Gastroesophageal sphincter (tissue), 4 donors: ENCODE data around the gene WFIKKN1. TPM values are rescaled to one million over a fixed set of nuclear protein-coding genes. Genes with fewer than 3 reads are reported as not detected.

Source experiments
- ATAC-seq: fragments of 150-250 bp; one replicate; pipeline ENCODE4 v1.9.1; 2016; ENCODE audit warnings: mild to moderate bottlenecking, moderate library complexity
- H3K27ac ChIP-seq, 4 donors: fragments of 200-600 bp; sonication (generic) in 3 of 4; 1 replicate in 3 of 4; 2 replicates in 1 of 4; pipeline ENCODE4 v1.5.1; 2016 to 2019
- H3K27me3 ChIP-seq: fragments of 200-600 bp; sonication (generic); one replicate; pipeline ENCODE4 v1.5.1; 2019
- H3K36me3 ChIP-seq, 2 donors: fragments of 200-600 bp; sonication (generic); one replicate each; pipeline ENCODE4 v1.5.1; 2019; ENCODE audit warnings: control low read depth in 1 of 2
- H3K4me1 ChIP-seq, 3 donors: fragments of 200-600 bp; sonication (generic); 1 replicate in 2 of 3; 2 replicates in 1 of 3; pipeline ENCODE4 v1.5.1; 2016 to 2019; ENCODE audit warnings: control low read depth in 2 of 3
- H3K4me3 ChIP-seq, 2 donors: fragments of 200-600 bp; sonication (generic); one replicate each; pipeline ENCODE4 v1.5.1; 2019; ENCODE audit warnings: mild to moderate bottlenecking in 1 of 2, moderate library complexity in 1 of 2
- H3K9me3 ChIP-seq, 3 donors: fragments of 200-600 bp; sonication (generic); one replicate each; pipeline ENCODE4 v1.5.1; 2017 to 2019; ENCODE audit warnings: control low read depth in 2 of 3
- CTCF ChIP-seq, 4 experiments: fragments of 200-600 bp in 2 of 4; fragments of 450-650 bp in 2 of 4; sonication (generic) in 1 of 4; IDR thresholded peaks; one replicate each; pipeline ENCODE4 v1.5.1; 2017 to 2019; ENCODE audit warnings: antibody characterized with exemption in 4 of 4, mild to moderate bottlenecking in 2 of 4, moderate library complexity in 2 of 4
- EP300 ChIP-seq: sonication (generic); formaldehyde crosslinking; IDR thresholded peaks from one replicate; pipeline ENCODE4 v1.6.1; 2017; ENCODE audit warnings: antibody characterized with exemption, mild to moderate bottlenecking
- POLR2A ChIP-seq, 2 donors: fragments of 450-650 bp; IDR thresholded peaks; one replicate each; pipeline ENCODE4 v1.6.1; 2017; ENCODE audit warnings: antibody characterized with exemption in 2 of 2, mild to moderate bottlenecking in 2 of 2, moderate library complexity in 1 of 2
- POLR2AphosphoS5 ChIP-seq: sonication (generic); formaldehyde crosslinking; IDR thresholded peaks from one replicate; pipeline ENCODE4 v1.6.1; 2017; ENCODE audit warnings: antibody characterized with exemption
- WGBS, 2 donors: methylation state at CpG; one replicate each; pipeline ENCODE4 v1.1.5; 2018; ENCODE audit warnings: low coverage in 1 of 2; 5-methylcytosine and 5-hydroxymethylcytosine counted together
- total RNA-seq, 4 donors: library from RNA; depleted of rRNA; stranded (reverse); fragments of >200 nt; gene quantifications; one replicate each; pipeline ENCODE4 v1.1.0, GENCODE V29; 2016

The WFIKKN1 gene
- total RNA-seq, 4 donors from 2014 or later = 0.17 to 0.93 (median 0.35) TPM; not detected in 1

GRCh38 chr16:598823-599739, 31.7 kb upstream of the WFIKKN1 start:
- TF ChIP-seq EP300 (no peak), POLR2A (IDR thresholded peaks at IDR 0.05) (no peak), CTCF (IDR thresholded peaks at IDR 0.05) (no peak), POLR2AphosphoS5 (no peak)
- Histone ChIP-seq H3K4me3 (no peak overlapping the region), H3K4me1 (peaks cover 0 to 5% (median 0%) of the 10 kb centered on the region in 3 donors), H3K27ac (no peak overlapping the region), H3K9me3 (no peaks in the 10 kb centered on the region), H3K27me3 (no peaks in the 10 kb centered on the region), H3K36me3 (peaks cover 0 to 40% of the 10 kb centered on the region in 2 donors)
- ATAC-seq = no peak
- 97 to 100% methylated on average over 2 to 13 of the region's 43 CpGs for WGBS, 2 donors

GRCh38 chr16:600781-601180, 30.0 kb upstream of the WFIKKN1 start:
- H3K27ac ChIP-seq = no peak overlapping the region
- H3K4me3 ChIP-seq = no peak overlapping the region
- no peaks in the 10 kb centered on the region for H3K27me3 ChIP-seq
- H3K36me3 ChIP-seq = peaks cover 0 to 39% of the 10 kb centered on the region in 2 donors
- no peaks in the 10 kb centered on the region for H3K9me3 ChIP-seq
- no peak for ATAC-seq
- WGBS, 2 donors = 49 to 71% methylated on average over 3 to 7 of the region's 7 CpGs
- peaks cover 0 to 4% (median 0%) of the 10 kb centered on the region in 3 donors for H3K4me1 ChIP-seq
- TF ChIP-seq CTCF (IDR thresholded peaks at IDR 0.05) (no peak), EP300 (no peak), POLR2A (IDR thresholded peaks at IDR 0.05) (no peak), POLR2AphosphoS5 (no peak)

DNA sequence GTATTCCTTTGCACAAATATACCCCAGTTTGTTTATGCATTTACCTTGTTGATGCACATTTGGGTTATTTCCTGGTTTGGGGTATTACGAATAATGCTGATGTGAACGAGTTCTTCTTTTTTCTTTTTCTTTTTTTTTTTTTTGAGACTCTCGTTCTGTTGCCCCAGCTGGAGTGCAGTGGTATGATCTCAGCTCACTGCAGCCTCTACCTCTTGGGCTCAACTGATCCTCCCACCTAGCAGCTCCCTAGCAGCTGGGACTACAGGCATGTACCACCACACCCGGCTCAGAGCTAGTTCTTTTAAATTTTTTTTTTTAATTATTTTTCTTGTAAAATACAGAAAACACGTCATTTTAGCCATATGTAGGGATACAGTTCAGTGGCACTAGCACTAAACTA, 26.9 kb upstream of the WFIKKN1 start:
- Histone ChIP-seq H3K4me1 (peaks cover 0 to 4% (median 0%) of the 10 kb centered on the region in 3 donors), H3K4me3 (no peak overlapping the region), H3K9me3 (no peaks in the 10 kb centered on the region), H3K27ac (no peak overlapping the region), H3K36me3 (peaks cover 0 to 26% of the 10 kb centered on the region in 2 donors), H3K27me3 (no peaks in the 10 kb centered on the region)
- ATAC-seq = no peak
- TF ChIP-seq CTCF (IDR thresholded peaks at IDR 0.05) (no peak), EP300 (no peak), POLR2AphosphoS5 (no peak), POLR2A (IDR thresholded peaks at IDR 0.05) (no peak)
- WGBS, 2 donors = 86 to 89% methylated on average over 4 of the region's 5 CpGs

- no peak overlapping the region for H3K27ac ChIP-seq
- peaks cover 0 to 5% of the 10 kb centered on the region in 2 donors for H3K36me3 ChIP-seq
- no peak for ATAC-seq
- TF ChIP-seq EP300 = no peak
- no peak for TF ChIP-seq POLR2AphosphoS5
- TF ChIP-seq CTCF (IDR thresholded peaks at IDR 0.05) = no peak
- TF ChIP-seq POLR2A (IDR thresholded peaks at IDR 0.05) = no peak
- no peaks in the 10 kb centered on the region for H3K9me3 ChIP-seq
- H3K4me1 ChIP-seq = peaks cover 0 to 10% (median 2%) of the 10 kb centered on the region in 3 donors
- 94 to 100% methylated on average over 3 to 7 of the region's 22 CpGs for WGBS, 2 donors
- H3K4me3 ChIP-seq = no peak overlapping the region
- H3K27me3 ChIP-seq = no peaks in the 10 kb centered on the region
These were observed 24.0 kb upstream of the WFIKKN1 start for GRCh38 chr16:606656-607307.
